Stimulated activated CD4-positive, alpha-beta T cell treated with anti-CD3 and anti-CD28 coated beads, Interleukin-15, amount 100 ng/mL, for 24 hours (primary cell): ENCODE measurements around the gene VASH1.

ENCODE experiments used
- DNase-seq: peaks from one replicate; pipeline ENCODE4 v3.0.0-alpha.2; 2020

The VASH1 gene

DNA sequence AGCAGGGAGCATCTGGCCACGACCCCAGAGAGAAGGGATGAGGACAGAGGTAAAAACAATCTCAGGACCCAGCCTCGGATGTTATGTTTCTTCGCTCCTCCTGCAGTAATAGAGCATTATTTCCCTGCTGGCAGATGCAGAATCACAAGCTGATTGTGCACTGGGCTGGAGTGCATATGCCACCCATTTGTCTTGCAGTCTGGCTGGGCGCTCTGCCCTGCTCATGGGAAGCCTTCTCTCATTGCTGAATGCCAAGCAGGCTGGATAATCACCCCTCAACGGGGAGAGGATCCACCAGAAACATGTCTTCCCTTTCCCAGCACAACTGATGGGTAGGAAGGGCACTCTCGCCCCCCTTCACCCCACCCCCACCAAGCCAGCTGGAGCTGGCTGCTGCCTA lies 8.5 kb upstream of the VASH1 start:
- no peak for DNase-seq

DNA sequence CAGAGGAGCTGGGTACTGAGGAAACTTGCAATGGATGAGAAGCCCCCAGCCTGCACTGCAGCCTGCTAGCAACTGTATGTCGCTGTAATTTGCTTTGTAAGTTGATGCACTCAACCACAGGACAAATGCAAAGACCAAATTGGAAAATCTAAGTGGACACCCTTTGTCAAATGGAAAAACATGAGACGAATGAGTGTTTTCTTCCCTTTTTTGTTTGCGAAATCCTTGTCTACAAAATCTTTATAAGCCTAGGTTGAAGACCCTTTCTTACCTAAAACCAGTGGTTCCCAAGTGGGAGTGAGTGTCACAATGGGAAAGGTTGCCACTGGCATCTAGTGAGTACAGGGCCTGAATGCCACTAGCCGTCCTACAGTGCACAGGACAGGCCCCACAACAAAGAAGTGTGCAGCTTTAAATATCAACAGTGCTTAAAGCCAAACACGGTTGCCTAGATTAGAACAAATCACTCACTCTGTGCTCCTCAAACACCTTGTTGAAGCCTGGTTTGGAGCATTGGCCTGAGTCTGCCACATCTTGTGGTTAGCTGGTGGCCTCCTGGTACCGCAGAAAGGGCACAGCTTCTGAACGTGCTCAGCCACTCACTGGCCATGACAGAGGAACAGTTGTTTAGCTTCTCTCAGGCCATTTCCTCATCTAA lies 7.6 kb upstream of the VASH1 start:
- DNase-seq, result no peak

GRCh38 chr14:76754586-76754985 lies 6.7 kb upstream of the VASH1 start:
- no peak for DNase-seq

- no peak for DNase-seq
Measured at GRCh38 chr14:76755610-76756370, 5.5 kb upstream of the VASH1 start.

- no peak for DNase-seq
Measured at GRCh38 chr14:76756371-76756750, 4.9 kb upstream of the VASH1 start.

DNA sequence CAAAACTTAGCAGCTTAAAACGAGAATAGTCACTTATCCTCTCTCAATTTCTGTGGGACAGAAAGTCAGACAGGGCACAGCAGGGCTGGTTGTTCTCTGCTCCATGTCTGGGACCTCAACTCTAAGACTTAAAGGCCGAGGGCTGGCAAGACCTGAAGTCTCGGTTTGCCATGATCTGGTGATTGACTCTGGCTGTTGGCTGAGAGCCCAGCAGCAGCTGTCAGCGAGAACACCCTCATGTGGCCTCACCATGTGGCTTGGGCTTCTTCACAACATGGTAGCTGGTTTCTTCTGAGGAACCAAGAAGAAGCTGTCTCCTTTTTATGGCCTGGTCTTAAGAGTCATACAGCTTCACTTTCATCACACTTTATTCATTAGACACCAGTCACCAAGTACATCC lies 1.7 kb upstream of the VASH1 start:
- DNase-seq, result no peak

DNA sequence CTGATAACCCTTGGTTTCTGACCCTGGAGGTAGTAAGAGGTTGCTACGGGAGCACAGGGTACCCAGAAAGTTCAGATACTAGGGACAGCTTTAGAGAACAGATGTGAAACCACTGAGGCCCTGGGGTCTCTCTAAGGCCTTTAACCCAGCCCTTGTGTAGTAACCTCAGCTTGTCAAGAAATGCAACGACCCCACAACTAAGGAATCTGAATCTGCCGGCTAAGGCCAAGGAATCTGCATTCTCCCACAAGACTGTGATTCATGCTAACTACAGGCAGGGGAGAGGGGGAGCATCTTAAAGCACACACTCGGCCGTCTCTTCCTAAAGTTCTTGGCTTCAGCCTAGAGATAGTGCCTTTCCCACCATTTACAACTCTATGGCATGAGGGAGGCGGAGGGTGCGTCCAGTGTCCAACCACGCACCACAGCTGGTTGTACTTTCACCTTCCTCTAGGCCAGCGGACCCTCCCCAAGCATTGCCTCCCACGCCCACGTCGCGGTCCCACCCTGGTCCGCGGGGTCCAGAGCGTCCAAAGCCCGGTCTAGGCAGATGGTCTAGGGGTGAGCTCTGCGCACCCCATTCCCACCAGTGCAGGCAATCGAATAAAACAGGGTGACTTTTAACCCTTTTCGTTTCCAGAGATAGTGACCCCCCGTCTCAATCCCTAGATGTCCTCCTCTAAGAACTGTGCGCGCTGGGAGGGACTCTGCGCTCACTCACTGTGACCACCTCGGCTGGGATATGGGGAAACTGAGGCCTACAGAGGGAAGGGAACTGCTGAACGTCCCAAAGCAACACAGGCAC lies 735 bp upstream of the VASH1 start:
- no peak for DNase-seq

DNA sequence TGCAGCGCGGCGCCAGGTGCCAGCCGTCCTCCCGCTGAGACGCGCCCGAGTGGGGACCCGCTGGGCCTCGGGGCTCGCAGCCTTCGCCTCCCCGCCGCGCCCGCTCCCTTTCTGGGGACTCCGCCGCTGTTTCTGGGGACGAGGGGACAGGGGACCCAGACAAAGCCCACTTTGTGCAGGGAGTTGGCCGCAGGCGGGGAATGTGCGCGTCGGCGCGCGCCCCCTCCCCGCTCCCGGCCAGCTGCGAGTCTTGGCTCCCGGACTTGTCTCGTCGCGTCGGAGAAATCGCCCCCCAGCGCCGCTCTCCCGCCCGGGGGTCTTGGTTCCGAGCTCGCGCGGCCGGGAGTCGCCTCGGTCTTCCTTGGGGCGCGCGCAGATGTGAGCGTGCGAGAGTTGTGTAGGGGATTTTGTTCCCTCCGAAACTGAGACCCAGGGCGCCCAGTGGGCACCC lies 717 bp downstream of the VASH1 start:
- no peak for DNase-seq

DNA sequence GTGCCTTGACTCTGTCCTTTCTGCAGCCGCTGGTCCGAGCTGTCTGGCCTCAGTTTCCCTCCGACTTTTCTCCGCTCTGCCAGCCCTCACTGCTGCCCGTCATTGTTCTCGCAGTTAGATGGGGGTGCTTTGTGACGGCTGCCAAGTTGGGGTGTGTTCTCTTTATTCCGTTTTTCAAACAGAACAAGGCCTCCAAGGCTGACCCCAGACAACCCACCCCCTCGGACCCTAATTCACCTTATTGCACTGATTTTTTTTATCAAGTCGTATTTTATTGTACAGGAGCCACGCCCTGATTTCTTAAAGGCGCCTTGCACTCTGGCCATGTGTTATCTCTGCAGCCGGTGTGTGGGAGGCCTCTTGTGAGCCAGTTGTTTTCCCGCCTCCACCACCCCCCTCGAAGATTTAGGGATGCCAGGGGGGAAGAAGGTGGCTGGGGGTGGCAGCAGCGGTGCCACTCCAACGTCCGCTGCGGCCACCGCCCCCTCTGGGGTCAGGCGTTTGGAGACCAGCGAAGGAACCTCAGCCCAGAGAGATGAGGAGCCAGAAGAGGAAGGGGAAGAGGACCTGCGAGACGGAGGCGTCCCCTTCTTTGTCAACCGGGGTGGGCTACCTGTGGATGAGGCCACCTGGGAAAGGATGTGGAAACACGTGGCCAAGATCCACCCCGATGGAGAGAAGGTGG lies 1.3 kb downstream of the VASH1 start:
- no peak for DNase-seq

GRCh38 chr14:76763096-76764041 lies 2.1 kb downstream of the VASH1 start:
- no peak for DNase-seq

GRCh38 chr14:76765461-76765931 lies 4.2 kb downstream of the VASH1 start:
- no peak for DNase-seq

DNA sequence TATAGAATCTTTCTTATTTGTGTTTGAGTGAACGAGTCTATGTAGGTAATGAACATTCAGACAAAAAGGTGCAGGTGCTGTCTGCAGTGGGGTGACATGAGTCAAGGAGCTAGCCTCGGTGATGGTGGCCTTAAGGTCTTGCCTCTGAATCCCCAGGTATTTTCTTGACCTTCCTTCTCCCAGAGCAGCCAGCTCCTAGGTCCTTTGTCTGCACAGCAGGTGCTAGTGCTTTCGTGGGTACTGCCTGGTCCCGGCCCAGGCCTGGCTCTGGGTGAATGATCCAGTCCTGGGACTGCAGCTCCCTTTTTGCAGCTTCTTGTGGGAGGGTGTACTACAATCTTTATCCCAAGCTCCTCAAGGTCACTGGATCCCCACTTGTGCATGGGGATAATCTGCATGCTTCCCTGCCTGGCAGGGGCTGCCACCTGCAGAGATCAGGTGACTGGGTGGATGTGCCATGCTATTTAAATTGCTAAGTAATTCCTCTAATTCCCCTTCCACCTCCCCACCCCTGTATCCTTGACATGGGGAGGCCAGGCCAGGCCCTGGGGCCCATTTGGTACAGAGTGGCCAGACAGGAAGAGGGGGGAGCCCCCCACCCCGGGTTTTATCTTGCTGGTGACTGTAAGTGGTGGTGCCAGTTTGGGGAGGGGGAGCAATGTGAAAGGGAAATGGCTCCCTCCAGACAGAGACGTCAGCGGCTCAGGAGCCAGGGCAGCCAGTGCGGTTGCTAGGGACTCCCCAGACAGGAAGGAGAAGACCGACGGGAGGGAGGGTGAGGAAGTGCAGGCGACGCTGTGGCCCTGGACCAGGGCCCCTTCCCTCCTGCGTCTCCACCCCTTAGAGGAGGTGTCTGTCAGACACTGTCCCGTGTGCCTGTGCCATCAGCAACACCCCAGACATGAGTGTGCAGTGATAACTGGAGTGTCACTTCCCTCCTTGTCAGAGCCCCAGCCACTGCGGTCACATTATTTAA lies 6.7 kb downstream of the VASH1 start:
- peak; percentile 75 for DNase-seq

DNA sequence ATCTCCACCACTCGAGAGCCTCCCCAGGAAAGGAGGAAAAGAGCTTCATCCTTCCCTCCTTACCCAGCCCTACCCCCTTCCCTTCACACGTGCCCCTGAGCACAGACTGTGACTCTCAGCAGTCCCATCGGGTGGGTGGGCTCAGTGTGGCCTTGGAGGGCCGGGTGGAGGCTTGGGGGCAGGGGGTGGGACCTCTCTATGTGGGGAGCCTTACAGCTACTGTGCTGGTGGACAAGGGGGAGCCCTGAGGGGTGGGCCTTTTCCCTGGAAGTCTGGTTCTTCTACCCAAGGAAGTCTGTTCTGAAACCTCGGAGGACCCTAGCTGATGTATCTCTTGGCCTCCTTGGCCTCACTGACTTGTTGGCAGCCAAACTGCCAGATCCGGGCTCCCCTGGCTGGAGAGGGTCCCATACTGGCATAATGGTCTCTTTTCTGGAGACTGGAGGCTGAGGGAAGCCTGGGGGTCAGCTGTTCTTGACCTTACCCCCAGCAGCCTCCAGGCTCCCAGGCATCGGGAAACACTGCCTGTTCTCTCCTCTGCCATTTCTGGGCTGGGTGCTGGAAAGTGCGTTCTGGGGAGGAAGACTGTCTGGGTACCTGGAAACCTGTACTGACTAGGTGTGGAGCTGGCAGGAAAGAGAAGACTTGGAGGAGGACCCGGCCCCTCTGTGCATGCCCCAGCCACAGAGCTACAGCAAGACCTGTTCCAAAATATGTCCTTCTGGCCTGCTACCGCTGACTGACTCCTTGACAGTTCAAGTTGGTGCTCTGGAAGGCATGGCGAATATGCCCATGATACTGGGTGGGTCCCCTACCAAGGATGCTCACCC lies 7.6 kb downstream of the VASH1 start:
- no peak for DNase-seq

- no peak for DNase-seq
Measured at GRCh38 chr14:76769636-76770292, 8.5 kb downstream of the VASH1 start.

- DNase-seq, result no peak
Measured at GRCh38 chr14:76770521-76771436, 9.5 kb downstream of the VASH1 start.

DNA sequence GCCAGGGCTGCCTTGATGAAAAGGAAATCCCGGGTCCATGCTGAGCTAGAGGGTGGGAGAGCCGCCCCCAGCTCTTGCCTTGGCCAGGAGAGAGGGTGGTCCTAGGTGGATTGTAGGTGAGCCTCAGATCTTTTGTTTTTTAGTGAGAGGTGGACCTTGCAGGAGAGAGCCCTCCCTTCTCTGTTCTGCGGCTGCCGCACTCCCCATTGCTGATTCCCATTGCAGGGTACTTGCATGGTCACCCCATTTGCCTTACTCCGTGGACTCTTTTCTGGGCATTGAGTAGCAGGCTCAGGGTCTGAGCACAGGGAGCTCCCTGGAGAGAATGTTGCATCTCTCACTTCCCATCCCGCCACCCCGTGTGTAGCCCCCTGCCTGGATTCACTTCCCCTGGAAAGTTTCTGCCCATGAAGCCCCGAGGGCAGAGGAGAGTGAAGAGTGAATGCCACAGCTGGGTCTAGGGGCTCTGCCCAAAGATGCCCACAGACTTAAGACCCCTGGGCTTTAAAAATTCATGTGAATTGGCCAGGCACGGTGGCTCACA lies 10.2 kb downstream of the VASH1 start:
- no peak for DNase-seq

GRCh38 chr14:76772300-76773187 lies 11.3 kb downstream of the VASH1 start:
- DNase-seq, result no peak
